ENCODE measurements around the gene RPP14. TPM values are rescaled to one million over a fixed set of nuclear protein-coding genes. Genes with fewer than 3 reads are reported as not detected.
"Not testable (repeated sequence)": the region's sequence is repeated elsewhere in the genome, so short reads cannot be mapped to it uniquely, and the experiment has no call there.

RPP14 gene
- total RNA-seq, 1 donor from 2014 or later, result 14.2 TPM

- H3K27me3 Mint-ChIP-seq (ENCODE audit: low read depth), result no peaks in the 10 kb centered on the region
- no peak for TF ChIP-seq CTCF (IDR thresholded peaks at IDR 0.05)
These were observed 31.1 kb downstream of the RPP14 start for GRCh38 chr3:58337190-58337589.

GRCh38 chr3:58339146-58339545 lies 33.1 kb downstream of the RPP14 start:
- DNase-seq (ENCODE audit: low spot score); H3K4me3 Mint-ChIP-seq (ENCODE audit: unreplicated experiment); H3K27ac Mint-ChIP-seq (ENCODE audit: unreplicated experiment); H3K36me3 Mint-ChIP-seq (ENCODE audit: low read depth); H3K9me3 Mint-ChIP-seq (ENCODE audit: low read depth); H3K27me3 Mint-ChIP-seq (ENCODE audit: low read depth): not testable (repeated sequence)
- H3K4me1 Mint-ChIP-seq (ENCODE audit: low read depth), result peaks cover 36% of the 10 kb centered on the region

More at GRCh38 chr3:58337190-58337589, 31.1 kb downstream of the RPP14 start:
- H3K4me3 Mint-ChIP-seq (ENCODE audit: unreplicated experiment), result no peak overlapping the region
- H3K27ac Mint-ChIP-seq (ENCODE audit: unreplicated experiment), result no peak overlapping the region
- peaks cover 43% of the 10 kb centered on the region for H3K4me1 Mint-ChIP-seq (ENCODE audit: low read depth)
- no peak for DNase-seq (ENCODE audit: low spot score)
- H3K9me3 Mint-ChIP-seq (ENCODE audit: low read depth), result no peaks in the 10 kb centered on the region
- peaks cover 4% of the 10 kb centered on the region for H3K36me3 Mint-ChIP-seq (ENCODE audit: low read depth)

- DNase-seq (ENCODE audit: low spot score), result no peak
- peaks cover 6% of the 10 kb centered on the region for H3K36me3 Mint-ChIP-seq (ENCODE audit: low read depth)
- H3K27ac Mint-ChIP-seq (ENCODE audit: unreplicated experiment), result peak overlapping the region; percentile 45
- H3K9me3 Mint-ChIP-seq (ENCODE audit: low read depth), result no peaks in the 10 kb centered on the region
- H3K4me3 Mint-ChIP-seq (ENCODE audit: unreplicated experiment), result no peak overlapping the region
- no peak for TF ChIP-seq CTCF (IDR thresholded peaks at IDR 0.05)
- no peaks in the 10 kb centered on the region for H3K27me3 Mint-ChIP-seq (ENCODE audit: low read depth)
- H3K4me1 Mint-ChIP-seq (ENCODE audit: low read depth), result peaks cover 21% of the 10 kb centered on the region
These were observed 34.7 kb downstream of the RPP14 start for GRCh38 chr3:58340594-58341244.

- Mint-ChIP-seq H3K27me3 (ENCODE audit: low read depth) (no peaks in the 10 kb centered on the region), H3K27ac (ENCODE audit: unreplicated experiment) (peak overlapping the region; percentile 45), H3K9me3 (ENCODE audit: low read depth) (no peaks in the 10 kb centered on the region), H3K4me1 (ENCODE audit: low read depth) (peaks cover 14% of the 10 kb centered on the region), H3K4me3 (ENCODE audit: unreplicated experiment) (no peak overlapping the region), H3K36me3 (ENCODE audit: low read depth) (peaks cover 6% of the 10 kb centered on the region)
- no peak for DNase-seq (ENCODE audit: low spot score)
- no peak for TF ChIP-seq CTCF (IDR thresholded peaks at IDR 0.05)
These were observed 35.3 kb downstream of the RPP14 start for GRCh38 chr3:58341376-58341775.

- Mint-ChIP-seq H3K27me3 (ENCODE audit: low read depth) (no peaks in the 10 kb centered on the region), H3K4me3 (ENCODE audit: unreplicated experiment) (no peak overlapping the region), H3K4me1 (ENCODE audit: low read depth) (peaks cover 12% of the 10 kb centered on the region), H3K9me3 (ENCODE audit: low read depth) (no peaks in the 10 kb centered on the region), H3K36me3 (ENCODE audit: low read depth) (peaks cover 6% of the 10 kb centered on the region), H3K27ac (ENCODE audit: unreplicated experiment) (no peak overlapping the region)
- DNase-seq (ENCODE audit: low spot score), result no peak
- no peak for TF ChIP-seq CTCF (IDR thresholded peaks at IDR 0.05)
These were observed 36.6 kb downstream of the RPP14 start for GRCh38 chr3:58342676-58343075.

- H3K36me3 Mint-ChIP-seq (ENCODE audit: low read depth), result peaks cover 4% of the 10 kb centered on the region
- H3K9me3 Mint-ChIP-seq (ENCODE audit: low read depth), result no peaks in the 10 kb centered on the region
- no peak overlapping the region for H3K27ac Mint-ChIP-seq (ENCODE audit: unreplicated experiment)
- DNase-seq (ENCODE audit: low spot score), result no peak
- TF ChIP-seq CTCF (IDR thresholded peaks at IDR 0.05), result no peak
- peaks cover 19% of the 10 kb centered on the region for H3K4me1 Mint-ChIP-seq (ENCODE audit: low read depth)
- no peak overlapping the region for H3K4me3 Mint-ChIP-seq (ENCODE audit: unreplicated experiment)
- no peaks in the 10 kb centered on the region for H3K27me3 Mint-ChIP-seq (ENCODE audit: low read depth)
These were observed 39.4 kb downstream of the RPP14 start for GRCh38 chr3:58345457-58345856.

All from chondrocyte (in vitro differentiated cells).